GM12874 (cell line): ENCODE measurements around the gene FIP1L1.

Source experiments
- TF ChIP-seq, protein P1 (sequence below): IDR thresholded peaks from 2 replicates; pipeline ENCODE4 v1.5.1; 2011; ENCODE audit warnings: low read depth, mild to moderate bottlenecking, control low read depth, low read length, moderate library complexity; ENCODE audit not compliant: insufficient read depth

The FIP1L1 gene

DNA sequence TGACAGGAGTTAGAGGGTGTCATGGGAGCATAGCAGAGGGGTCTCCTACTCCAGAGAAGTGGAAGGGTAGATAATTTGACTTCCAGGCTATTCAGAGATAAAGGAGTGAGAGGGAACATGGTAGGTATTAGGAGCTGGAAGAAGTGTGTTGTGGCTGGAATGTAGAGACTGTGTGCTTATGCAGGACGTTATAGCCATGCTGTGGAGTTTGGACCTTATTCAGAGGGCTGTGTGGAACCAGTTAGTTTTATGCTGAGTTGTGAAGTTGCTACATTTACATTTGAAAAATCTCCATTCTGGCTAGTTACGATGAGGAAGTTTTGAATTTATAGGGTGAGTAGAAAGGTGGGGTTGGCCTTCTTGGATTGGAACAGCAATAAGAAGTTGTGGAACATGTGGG, 67.5 kb downstream of the FIP1L1 start:
- TF ChIP-seq, protein P1, sequence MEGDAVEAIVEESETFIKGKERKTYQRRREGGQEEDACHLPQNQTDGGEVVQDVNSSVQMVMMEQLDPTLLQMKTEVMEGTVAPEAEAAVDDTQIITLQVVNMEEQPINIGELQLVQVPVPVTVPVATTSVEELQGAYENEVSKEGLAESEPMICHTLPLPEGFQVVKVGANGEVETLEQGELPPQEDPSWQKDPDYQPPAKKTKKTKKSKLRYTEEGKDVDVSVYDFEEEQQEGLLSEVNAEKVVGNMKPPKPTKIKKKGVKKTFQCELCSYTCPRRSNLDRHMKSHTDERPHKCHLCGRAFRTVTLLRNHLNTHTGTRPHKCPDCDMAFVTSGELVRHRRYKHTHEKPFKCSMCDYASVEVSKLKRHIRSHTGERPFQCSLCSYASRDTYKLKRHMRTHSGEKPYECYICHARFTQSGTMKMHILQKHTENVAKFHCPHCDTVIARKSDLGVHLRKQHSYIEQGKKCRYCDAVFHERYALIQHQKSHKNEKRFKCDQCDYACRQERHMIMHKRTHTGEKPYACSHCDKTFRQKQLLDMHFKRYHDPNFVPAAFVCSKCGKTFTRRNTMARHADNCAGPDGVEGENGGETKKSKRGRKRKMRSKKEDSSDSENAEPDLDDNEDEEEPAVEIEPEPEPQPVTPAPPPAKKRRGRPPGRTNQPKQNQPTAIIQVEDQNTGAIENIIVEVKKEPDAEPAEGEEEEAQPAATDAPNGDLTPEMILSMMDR = no peak

DNA sequence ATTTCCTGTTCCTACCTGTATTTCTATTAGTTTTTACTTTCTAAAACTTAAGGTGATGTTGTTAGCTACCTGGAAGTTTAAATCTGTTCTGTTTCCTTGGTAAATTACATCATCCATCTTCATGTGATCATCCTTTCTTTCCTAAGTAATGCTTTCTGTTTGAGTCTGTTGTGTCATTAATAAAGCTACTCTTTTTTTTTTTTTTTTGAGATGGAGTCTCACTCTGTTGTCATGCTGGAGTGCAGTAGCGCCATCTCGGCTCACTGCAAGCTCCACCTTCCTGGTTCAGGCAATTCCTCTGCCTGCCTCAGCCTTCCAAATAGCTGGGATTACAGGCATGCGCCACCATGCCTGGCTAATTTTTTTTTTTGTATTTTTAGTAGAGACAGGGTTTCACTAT, 73.3 kb downstream of the FIP1L1 start:
- TF ChIP-seq, protein P1 = no peak

DNA sequence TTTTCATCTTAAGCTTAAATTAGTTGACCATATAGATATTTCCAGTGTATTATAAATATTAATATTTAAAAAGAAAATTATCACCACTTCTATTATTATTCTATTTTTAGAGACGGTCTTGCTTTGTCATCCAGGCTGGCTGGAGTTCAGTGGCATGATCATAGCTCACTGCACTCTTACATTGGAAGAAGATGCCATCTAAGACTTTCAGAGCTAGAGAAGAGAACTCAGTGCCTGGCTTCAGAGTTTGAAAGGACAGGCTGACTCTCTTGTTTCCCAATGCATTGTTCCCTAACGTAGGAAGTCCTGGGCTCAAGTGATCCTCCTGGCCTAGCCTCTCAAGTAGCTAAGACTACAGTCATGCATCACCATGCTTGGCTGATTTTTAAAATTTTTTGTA, 75.9 kb downstream of the FIP1L1 start:
- TF ChIP-seq, protein P1 = no peak

DNA sequence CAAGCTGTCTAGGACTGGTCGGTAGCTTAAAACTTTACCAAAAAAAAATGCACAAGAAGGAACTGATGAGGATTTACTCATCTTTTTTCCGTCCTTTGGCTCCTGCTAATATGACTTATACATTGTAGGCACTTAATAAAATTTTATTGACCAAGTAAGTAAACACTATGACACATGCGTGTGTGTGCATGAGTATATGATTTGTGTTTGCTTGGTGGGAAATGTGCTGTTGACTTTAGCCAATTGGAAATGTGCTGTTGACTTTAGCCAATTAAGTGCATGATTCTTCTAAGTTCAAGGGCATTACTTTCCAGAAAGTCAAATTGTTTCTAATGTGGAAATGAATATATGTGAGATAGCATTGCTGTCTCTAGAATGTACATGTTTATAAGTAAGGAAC, 78.3 kb downstream of the FIP1L1 start:
- TF ChIP-seq, protein P1 = no peak

DNA sequence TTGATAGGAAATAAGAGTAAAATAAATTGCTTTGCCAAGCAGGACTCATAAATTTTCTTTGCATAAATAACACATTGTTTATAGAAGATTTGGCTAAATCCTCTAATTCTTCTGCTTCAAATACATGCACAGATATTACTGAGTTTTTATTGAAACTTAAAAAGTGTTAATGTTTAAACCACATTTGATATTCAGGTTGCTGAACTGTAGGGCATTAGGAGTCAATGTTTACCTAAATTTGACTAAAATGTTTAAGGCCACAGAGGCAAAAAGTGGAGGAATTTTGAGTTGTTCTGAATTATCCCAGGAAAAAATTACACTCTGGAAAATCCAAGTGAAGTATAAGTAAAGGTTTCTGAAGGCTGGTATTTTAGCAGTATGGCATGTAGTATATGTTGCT, 78.7 kb downstream of the FIP1L1 start:
- TF ChIP-seq, protein P1 = no peak

DNA sequence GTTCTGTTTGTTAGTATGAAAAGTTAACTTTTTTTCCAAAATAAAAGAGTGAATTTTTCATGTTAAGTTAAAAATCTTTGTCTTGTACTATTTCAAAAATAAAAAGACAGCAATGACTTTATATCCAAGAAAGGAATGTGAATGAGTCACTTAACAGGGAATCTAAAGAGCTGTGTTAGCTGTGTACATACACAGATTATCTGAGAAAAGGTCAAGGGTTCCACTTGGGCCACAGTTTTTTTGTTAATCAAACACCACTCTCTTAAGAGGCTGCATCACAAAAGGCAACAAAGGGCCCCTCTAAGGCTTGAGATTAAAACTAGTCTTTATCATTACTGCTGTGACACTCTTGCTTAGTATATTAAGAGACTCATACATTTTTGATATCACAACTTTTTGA, 82.1 kb downstream of the FIP1L1 start:
- TF ChIP-seq, protein P1 = no peak

DNA sequence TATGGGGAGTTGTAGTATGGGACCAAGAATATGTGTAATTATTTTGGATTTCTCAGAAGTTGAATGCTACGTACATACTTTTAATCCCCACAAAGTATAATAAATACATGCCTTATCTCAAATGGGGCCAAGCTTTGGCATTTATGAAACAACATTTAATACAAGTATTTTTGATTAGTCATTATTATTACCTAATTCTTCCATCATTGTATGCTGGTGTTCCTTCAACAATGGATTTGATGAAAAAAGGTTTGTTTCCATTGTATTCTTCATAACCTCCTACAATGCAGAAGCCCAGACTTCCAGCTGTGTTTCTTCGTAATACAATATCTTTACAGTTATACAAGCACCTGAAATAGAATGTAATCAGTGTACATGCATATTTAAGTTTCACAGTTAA, 83.8 kb downstream of the FIP1L1 start:
- TF ChIP-seq, protein P1 = no peak

DNA sequence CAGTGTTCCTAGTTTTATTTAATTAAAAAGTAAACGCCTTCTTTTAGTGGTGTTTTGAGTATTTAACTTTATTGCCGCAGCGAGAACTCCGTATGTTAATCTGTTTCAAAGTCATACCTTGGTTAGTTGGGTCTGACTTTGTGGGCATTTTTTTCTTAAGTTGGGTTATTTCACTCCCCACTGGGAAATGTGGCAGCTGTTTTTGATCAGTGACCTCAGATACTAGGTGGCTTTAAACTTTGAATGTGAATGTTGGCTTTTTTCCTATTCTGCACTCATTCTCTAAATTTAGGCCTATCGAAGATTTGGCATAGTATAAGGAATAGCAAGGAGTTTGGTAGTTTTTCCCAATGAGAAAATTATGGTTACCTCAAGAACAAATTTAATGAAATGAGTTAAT, 85.9 kb downstream of the FIP1L1 start:
- TF ChIP-seq, protein P1 = no peak
